GM18873 (cell line): ENCODE data around the gene SPATA24.
"Not testable (repeated sequence)": the region's sequence is repeated elsewhere in the genome, so short reads cannot be mapped to it uniquely, and the experiment has no call there.

Source experiments
- ATAC-seq: cut with Tn5 transposase; IDR thresholded peaks from one replicate; pipeline ENCODE4 v1.9.1; 2021; ENCODE audit warnings: mild to moderate bottlenecking, moderate library complexity, moderate number of reproducible peaks; ENCODE audit not compliant: unreplicated experiment, low FRiP score

The SPATA24 gene

DNA sequence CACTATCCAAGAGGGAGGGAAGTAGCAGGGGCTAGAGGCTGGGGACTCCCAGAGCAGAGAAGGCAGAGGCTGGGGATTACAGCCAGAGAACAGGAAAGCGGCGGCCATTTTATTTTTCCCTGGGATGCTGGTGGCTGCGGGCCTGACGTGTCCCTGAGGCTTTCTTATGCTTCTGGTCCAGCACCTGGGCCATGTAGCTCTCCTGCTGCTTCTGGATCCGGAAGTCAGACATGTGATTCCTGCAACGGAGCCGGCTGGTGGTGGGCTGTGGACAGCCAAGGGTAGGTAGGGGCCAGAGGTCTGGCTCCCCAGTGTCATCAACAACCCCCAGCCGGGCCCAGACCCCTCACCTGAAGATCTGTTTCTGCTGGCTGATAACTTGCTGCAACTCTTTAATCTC lies 7.2 kb downstream of the SPATA24 start:
- no peak for ATAC-seq

DNA sequence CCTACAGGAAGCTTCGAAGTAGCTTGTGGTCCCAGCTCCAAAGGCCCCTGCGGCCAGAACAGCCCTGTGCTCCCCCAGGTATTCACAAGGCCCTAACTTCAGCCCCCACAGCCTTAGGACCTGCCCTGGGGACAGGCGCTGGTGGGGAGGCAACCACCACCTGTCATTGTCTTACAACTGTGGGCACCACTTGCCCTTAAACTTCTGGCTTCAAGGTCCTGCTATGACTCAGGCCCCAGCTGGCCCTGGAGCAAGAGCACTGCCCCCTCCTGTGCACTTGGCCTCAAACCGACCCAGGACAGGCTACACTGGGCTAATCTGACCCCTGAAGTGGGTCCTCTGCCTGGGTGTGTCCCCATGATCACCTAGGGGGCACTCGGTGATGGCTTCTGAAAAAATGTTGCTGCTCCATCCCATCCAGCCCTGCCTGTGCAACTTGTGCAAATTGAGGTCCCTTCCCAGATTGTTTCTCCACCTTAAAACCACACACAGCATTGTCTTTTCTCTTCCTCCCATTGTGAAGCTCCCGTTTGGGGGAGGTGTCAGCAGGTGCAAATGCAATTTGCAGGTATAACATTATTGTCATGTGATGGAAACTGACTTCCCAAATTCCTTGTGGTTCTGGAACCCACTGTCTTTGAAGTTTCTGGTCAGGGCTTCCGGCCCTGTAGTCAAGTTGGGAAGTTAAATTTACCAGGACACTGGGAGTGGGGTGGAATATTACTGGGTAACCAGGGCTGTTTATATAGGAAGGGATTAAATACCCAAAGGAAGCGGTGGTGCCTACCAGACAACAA lies 7.8 kb downstream of the SPATA24 start:
- ATAC-seq: no peak

DNA sequence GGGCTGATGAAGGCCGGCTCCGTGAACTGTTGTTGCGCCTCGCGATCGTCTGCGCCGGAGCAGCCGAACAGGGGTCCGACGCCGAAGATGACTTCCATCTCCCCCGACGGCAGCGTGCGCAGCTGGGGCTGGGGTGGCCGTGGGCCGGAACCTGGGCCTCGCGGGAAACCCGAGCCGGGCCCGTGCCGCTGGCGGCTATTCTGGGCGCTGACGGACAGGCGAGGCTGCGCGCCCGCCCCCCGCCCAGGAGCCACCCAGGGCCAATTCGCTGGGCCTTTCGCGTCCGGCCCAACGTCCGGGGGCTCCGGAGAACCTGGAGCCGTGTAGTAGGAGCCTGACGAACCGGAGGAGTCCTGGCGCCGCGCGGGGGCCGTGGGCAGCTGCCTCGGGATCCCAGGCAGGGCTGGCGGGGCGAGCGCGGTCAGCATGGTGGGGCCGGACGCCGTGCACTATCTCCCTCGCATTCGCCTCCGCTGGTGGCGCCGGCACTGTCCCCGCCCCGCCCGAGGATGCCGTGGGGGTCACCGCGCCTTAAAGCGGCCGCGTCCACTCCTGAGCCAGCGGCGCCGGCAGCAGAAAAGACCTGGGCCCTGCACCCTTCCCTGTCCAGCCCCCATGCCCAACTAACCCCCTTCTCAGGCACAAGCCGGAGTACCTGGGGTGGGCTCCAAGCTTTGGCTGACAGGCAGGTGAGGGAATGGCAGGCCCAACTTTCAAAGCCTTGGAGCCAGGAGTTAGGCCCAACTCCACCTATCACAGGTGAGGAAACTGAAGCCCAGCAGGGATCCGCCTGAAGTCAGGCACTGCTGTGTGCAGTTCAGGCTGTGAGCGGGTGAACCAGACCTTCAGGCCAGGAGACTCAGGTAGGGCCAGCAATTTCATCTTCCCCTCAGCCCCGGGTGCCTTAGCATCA lies 9.0 kb downstream of the SPATA24 start, which contains the start of gene PROB1:
TSS of gene PROB1 (minus strand) at position 451 of the 913 bp plus-strand sequence. CDS start at position 428, 23 bp downstream.
- ATAC-seq: no peak

- no peak for ATAC-seq
Observed at GRCh38 chr5:139394123-139394653, 9.7 kb downstream of the SPATA24 start.

- no peak for ATAC-seq
Observed at GRCh38 chr5:139393497-139394122, 10.3 kb downstream of the SPATA24 start.

GRCh38 chr5:139392678-139393496 lies 11.0 kb downstream of the SPATA24 start:
- peak; percentile 34 for ATAC-seq

- ATAC-seq: no peak
Observed at GRCh38 chr5:139392324-139392677, 11.6 kb downstream of the SPATA24 start.

DNA sequence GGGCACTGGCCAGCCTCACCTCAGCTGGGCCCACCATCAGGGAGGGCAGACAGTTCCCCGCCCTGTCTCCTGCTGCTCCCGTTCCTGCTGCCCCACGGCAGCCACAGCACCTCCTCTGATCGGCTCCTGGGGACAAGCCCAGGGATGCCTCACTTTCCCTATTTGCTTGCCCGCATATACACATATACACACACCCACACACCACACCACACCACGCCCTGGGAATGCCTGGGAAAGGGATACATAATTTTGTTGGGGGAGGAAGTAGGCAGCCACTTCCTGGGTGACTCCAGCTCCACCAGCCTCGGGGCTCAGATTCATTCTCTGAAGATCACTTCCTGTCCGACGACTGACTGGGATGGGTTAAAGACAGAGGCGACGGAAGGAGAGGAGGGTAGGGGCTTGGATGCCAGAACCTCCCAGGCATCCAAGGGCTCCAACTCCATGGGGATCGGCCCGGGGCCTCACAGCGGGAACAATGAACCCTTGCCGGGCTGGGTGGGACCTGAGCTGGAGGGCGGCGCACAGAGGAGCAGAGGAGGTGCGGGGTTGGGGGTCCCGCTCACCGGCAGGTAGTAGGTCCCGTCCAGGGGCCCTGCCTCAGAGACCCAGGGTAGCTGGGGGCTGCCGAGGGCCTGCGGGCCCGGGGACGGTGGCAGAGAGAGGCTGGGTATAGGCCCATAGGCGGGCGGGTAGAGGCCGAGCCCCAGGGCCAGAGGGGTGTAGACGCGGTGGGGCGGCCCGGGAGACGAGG lies 12.1 kb downstream of the SPATA24 start:
- no peak for ATAC-seq

DNA sequence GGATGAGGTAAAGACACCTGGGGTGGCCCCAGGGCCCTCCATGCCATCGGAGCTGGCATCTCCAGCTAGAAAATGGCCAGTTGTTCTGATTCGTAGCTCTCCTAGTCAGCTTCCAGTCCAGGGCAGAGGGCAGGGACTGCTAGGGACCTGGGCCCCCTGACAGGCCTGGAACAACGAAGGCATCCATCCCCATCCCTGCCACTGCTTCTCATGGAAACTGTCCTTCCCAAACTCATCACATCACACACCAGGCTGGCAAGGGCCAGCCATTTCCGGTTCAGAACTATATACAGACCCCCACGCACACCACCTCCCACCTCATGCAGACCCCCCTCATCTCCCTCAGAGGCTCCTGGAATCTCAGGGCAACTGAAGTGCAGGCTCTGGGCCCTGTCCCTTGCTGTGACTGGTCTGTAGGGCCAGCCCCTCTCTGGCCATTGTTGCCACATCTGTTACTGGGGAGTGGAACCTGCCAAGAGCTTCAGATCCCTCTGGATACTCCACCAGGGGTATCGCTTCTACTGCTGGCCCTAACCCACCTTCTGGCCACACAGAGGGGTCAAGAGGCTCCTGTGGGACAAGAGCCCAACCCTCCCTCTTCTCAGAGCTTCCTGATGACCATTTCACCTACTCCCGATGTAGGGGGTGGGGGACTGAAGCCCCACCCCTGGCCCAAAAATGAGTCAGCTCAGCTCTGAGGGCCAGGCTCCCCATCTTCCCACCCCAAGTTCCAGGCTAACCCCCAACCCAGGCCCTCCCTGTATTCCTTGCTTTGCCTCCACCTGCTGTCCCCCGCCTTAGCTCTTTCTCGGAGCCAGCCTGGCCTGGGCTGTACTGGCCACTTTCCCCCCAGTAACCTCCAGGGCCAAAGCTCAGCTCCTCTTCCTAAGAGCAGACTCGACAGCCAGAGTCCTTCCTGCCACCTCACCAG lies 13.0 kb downstream of the SPATA24 start:
- ATAC-seq: no peak

DNA sequence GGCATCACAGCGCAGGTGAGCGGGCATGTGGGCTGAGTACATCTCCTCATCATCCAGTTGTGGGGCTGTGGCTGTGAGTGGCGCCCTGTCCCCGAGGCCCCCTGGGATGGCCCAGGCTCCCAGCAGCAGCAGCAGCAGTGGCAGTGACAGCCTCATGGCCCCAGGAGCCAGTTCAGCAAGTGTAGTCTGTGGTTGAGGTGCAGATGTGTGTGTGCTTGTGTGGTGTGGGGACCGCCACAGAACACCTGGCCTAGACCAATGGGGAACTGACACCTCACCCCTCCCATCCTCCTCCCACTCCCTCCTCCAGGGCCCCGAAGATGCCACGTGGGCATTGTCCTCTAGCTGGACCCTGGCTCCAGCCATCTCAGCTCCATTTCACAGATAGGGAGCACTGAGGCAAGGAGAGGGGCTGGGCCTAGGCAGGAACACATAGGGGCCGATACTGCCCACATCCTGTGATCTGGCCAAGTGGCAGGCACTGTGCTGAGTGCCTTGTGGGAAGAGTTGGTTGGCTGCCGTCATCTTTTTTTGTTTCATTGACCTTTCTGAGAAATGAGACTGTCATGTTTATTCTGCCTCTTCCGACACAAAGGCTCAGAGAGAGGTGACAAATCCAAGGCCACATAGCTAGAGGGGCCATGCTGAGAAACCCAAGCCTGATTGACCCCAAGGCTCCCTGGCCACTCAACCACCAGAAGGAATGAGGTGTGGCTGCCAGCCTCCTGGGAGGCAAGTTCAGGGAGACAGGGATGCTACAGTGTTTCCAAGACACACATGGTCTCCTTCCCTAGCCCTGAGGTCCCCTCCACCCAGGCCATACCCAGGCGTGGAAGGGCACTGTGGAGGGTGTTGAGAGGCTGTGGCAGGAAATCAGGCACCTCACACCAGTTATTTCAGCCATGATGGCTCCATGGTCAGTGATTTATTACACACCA lies 13.9 kb downstream of the SPATA24 start, which contains the start of gene MZB1:
TSS of gene MZB1 (minus strand) at position 213 of the 938 bp plus-strand sequence. CDS start at position 156, 57 bp downstream.
- ATAC-seq: peak; percentile 34

GRCh38 chr5:139388198-139388821 lies 15.6 kb downstream of the SPATA24 start:
- no peak for ATAC-seq

GRCh38 chr5:139387611-139388197 lies 16.2 kb downstream of the SPATA24 start:
- no peak for ATAC-seq

DNA sequence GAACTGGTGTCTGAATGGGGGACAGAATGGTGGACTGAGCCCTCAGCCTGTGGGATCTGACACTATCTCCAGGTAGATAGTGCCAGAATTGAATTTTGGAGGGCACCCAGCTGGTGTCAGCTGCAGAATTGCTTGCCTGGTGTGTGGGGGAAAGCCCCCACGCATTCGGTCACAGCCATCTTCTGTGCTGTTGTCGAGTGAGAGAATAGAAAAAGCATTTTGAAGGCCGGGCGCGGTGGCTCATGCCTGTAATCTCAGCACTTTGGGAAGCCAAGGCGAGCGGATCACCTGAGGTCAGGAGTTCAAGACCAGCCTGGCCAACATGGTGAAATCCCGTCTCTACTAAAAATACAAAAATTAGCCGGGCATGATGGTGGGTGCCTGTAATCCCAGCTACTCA lies 16.9 kb downstream of the SPATA24 start:
- ATAC-seq: not testable (repeated sequence)

DNA sequence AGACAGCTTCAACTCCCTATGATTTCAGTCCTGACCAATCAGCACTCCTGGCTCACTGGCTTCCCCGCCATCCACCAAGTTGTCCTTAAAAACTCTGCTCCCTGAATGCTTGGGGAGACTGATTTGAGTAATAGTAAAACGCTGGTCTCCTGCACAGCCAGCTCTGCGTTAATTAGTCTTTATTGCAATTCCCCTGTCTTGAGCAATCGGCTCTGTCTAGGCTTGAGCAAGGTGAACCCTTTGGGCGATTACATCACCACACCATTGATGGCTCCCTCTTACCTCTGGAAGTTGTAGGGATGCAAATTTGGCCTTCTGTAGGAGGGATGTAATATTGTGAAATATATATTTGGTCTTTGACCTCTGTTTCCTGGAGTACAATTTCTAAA lies 17.8 kb downstream of the SPATA24 start:
- ATAC-seq: no peak

GRCh38 chr5:139385061-139386049 lies 18.5 kb downstream of the SPATA24 start:
- no peak for ATAC-seq
